HG03460 (cell line): ENCODE data around the gene PRLR.
A peak's percentile ranks its signal among the peaks of the same experiment; 100 is the strongest.
"Not testable (repeated sequence)": the region's sequence is repeated elsewhere in the genome, so short reads cannot be mapped to it uniquely, and the experiment has no call there.

ENCODE experiments used
- ATAC-seq: cut with Tn5 transposase; IDR thresholded peaks from one replicate; pipeline ENCODE4 v1.9.1; 2021; ENCODE audit not compliant: unreplicated experiment

PRLR gene

GRCh38 chr5:35198075-35198474, 32.2 kb downstream of the PRLR start:
- ATAC-seq: no peak

- no peak for ATAC-seq
Observed at GRCh38 chr5:35197351-35197750, 32.9 kb downstream of the PRLR start.

GRCh38 chr5:35195472-35195852, 34.8 kb downstream of the PRLR start:
- ATAC-seq: no peak

- ATAC-seq: peak; percentile 96
Observed at GRCh38 chr5:35194635-35195471, 35.4 kb downstream of the PRLR start.

GRCh38 chr5:35192506-35192905, 37.8 kb downstream of the PRLR start:
- no peak for ATAC-seq

- ATAC-seq: not testable (repeated sequence)
Observed at GRCh38 chr5:35189801-35190200, 40.5 kb downstream of the PRLR start.

GRCh38 chr5:35188031-35188457, 42.2 kb downstream of the PRLR start:
- ATAC-seq: no peak

GRCh38 chr5:35187621-35188020, 42.7 kb downstream of the PRLR start:
- not testable (repeated sequence) for ATAC-seq

- no peak for ATAC-seq
Observed at GRCh38 chr5:35186749-35187148, 43.5 kb downstream of the PRLR start.

- ATAC-seq: no peak
Observed at GRCh38 chr5:35185518-35185917, 44.8 kb downstream of the PRLR start.

GRCh38 chr5:35183556-35183955, 46.7 kb downstream of the PRLR start:
- ATAC-seq: no peak

- peak; percentile 88 for ATAC-seq
Observed at GRCh38 chr5:35182910-35183535, 47.3 kb downstream of the PRLR start.

GRCh38 chr5:35182486-35182885, 47.8 kb downstream of the PRLR start:
- ATAC-seq: no peak

GRCh38 chr5:35180046-35180445, 50.2 kb downstream of the PRLR start:
- ATAC-seq: no peak

GRCh38 chr5:35177783-35178182, 52.5 kb downstream of the PRLR start:
- ATAC-seq: no peak

GRCh38 chr5:35172533-35172932, 57.8 kb downstream of the PRLR start:
- no peak for ATAC-seq

GRCh38 chr5:35171991-35172390, 58.3 kb downstream of the PRLR start:
- no peak for ATAC-seq

GRCh38 chr5:35171078-35171477, 59.2 kb downstream of the PRLR start:
- no peak for ATAC-seq

GRCh38 chr5:35166043-35166442, 64.2 kb downstream of the PRLR start:
- ATAC-seq: no peak

GRCh38 chr5:35164860-35165542, 65.3 kb downstream of the PRLR start:
- no peak for ATAC-seq

GRCh38 chr5:35163710-35164033, 66.6 kb downstream of the PRLR start:
- no peak for ATAC-seq
